ENCODE results near the gene OR5P2.

The OR5P2 gene

GRCh38 chr11:7749456-7749855, 47.3 kb downstream of the OR5P2 start:
- no peak overlapping the region for H3K4me3 ChIP-seq (ENCODE audit: low read depth, low read length)
- DNase-seq (ENCODE audit: low read depth, low spot score): no peak
- in situ Hi-C loops (cut with HindIII; ENCODE audit: low sequenced_read_pairs): no loop called here
- no peak for TF ChIP-seq CTCF (IDR thresholded peaks at IDR 0.05; ENCODE audit: low read depth, low read length)

Measured in astrocyte of the spinal cord (primary cell).